Measurements from ENCODE around the gene CADPS.

CADPS gene

GRCh38 chr3:62611541-62612240 lies 263.5 kb downstream of the CADPS start:
- Histone ChIP-seq H3K36me3 (ENCODE audit: control insufficient read depth, insufficient read depth, low read length) (no peaks in the 10 kb centered on the region), H3K4me3 (replicated peaks; ENCODE audit: low read depth, low read length) (no peak overlapping the region), H3K27me3 (replicated peaks; ENCODE audit: control insufficient read depth, insufficient read depth, low read length) (no peaks in the 10 kb centered on the region; the same call in 1 of the 2 replicates)
- no peak for DNase-seq (ENCODE audit: extremely low read depth, insufficient read length)
- no peak for TF ChIP-seq CTCF (IDR thresholded peaks at IDR 0.05; ENCODE audit: insufficient read depth, low read length, poor library complexity, severe bottlenecking)

DNA sequence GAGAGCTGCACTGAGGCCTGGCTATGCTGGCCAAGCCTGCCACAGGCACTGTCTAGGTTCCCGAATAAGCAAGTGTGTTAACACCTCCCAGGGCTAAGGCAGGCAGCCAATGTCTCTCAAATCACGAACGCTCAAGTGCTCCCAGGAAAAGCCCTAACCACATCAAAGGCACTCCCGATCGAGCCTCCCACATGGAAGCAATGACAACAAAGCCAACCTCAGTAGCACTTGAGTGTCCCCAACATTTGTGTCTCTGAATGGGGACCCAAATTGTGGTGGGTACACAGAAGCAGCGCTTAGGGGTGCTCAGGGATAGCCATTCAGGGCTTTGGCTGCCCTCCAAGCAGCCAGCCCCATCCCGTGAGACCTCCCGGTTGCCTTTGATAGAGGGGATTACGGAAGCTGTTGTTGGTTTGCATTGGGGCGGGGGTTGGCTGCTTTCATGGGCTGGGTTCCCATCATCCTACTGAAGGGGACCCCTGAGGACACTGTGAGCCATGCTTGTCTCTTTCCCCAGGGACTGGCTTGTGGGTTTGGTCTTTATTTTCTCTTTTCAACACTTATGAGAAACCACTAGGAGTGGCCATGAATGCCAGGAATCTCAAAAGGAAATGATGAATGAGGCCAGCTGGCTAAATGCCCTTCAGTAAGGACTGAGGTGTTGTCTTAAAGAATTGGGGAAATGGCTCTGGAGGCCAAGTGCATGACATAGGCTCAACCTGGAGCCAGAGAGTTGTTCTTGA lies 267.8 kb downstream of the CADPS start:
- no peaks in the 10 kb centered on the region; the same call in 1 of the 2 replicates for H3K27me3 ChIP-seq (replicated peaks; ENCODE audit: control insufficient read depth, insufficient read depth, low read length)
- TF ChIP-seq CTCF (IDR thresholded peaks at IDR 0.05; ENCODE audit: insufficient read depth, low read length, poor library complexity, severe bottlenecking) = no peak
- H3K4me3 ChIP-seq (replicated peaks; ENCODE audit: low read depth, low read length) = no peak overlapping the region
- H3K36me3 ChIP-seq (ENCODE audit: control insufficient read depth, insufficient read depth, low read length) = no peaks in the 10 kb centered on the region
- no peak for DNase-seq (ENCODE audit: extremely low read depth, insufficient read length)

GRCh38 chr3:62605413-62606068 lies 269.7 kb downstream of the CADPS start:
- Histone ChIP-seq H3K27me3 (replicated peaks; ENCODE audit: control insufficient read depth, insufficient read depth, low read length) (no peaks in the 10 kb centered on the region), H3K4me3 (replicated peaks; ENCODE audit: low read depth, low read length) (no peak overlapping the region), H3K36me3 (ENCODE audit: control insufficient read depth, insufficient read depth, low read length) (no peaks in the 10 kb centered on the region)
- no peak for DNase-seq (ENCODE audit: extremely low read depth, insufficient read length)
- TF ChIP-seq CTCF (IDR thresholded peaks at IDR 0.05; ENCODE audit: insufficient read depth, low read length, poor library complexity, severe bottlenecking) = no peak

GRCh38 chr3:62604751-62605351 lies 270.4 kb downstream of the CADPS start:
- Histone ChIP-seq H3K27me3 (replicated peaks; ENCODE audit: control insufficient read depth, insufficient read depth, low read length) (no peaks in the 10 kb centered on the region), H3K36me3 (ENCODE audit: control insufficient read depth, insufficient read depth, low read length) (no peaks in the 10 kb centered on the region), H3K4me3 (replicated peaks; ENCODE audit: low read depth, low read length) (no peak overlapping the region)
- no peak for TF ChIP-seq CTCF (IDR thresholded peaks at IDR 0.05; ENCODE audit: insufficient read depth, low read length, poor library complexity, severe bottlenecking)
- DNase-seq (ENCODE audit: extremely low read depth, insufficient read length) = no peak

DNA sequence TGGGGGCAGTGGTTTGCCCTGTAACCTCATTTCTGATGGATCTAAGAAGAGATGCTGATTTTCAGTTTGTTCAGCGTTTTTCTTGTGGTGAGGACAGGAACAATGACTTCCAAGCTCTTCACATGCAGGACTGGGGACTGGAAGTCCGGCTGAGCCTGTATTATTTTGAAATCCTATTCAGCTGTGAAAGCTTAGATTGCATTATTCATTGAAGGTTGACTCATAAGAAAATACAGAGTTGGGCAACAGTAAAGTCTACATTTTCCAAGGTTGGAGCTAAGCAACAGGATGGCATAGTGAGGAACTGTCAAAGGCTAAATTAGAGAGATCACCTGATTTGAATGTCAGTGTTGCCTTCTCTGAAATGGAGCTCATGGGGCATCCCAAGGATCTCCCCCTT lies 270.9 kb downstream of the CADPS start:
- no peak for TF ChIP-seq CTCF (IDR thresholded peaks at IDR 0.05; ENCODE audit: insufficient read depth, low read length, poor library complexity, severe bottlenecking)

More for the DNA sequence above, 270.9 kb downstream of the CADPS start:
- H3K36me3 ChIP-seq (ENCODE audit: control insufficient read depth, insufficient read depth, low read length) = no peaks in the 10 kb centered on the region
- H3K4me3 ChIP-seq (replicated peaks; ENCODE audit: low read depth, low read length) = no peak overlapping the region
- no peak for DNase-seq (ENCODE audit: extremely low read depth, insufficient read length)
- no peaks in the 10 kb centered on the region for H3K27me3 ChIP-seq (replicated peaks; ENCODE audit: control insufficient read depth, insufficient read depth, low read length)

Data from GM06990 (cell line).